Hematopoietic multipotent progenitor cell treated with erythropoietin and hydrocortisone succinate and interleukin-3 and kit ligand, for 17 days (in vitro differentiated cells): ENCODE results near the gene RCAN2.
"Not testable (repeated sequence)": the region's sequence is repeated elsewhere in the genome, so short reads cannot be mapped to it uniquely, and the experiment has no call there.

Experiments used
- DNase-seq: peaks from one replicate; pipeline ENCODE4 v3.0.0-alpha.2; 2015; ENCODE audit warnings: low spot score

RCAN2 gene

DNA sequence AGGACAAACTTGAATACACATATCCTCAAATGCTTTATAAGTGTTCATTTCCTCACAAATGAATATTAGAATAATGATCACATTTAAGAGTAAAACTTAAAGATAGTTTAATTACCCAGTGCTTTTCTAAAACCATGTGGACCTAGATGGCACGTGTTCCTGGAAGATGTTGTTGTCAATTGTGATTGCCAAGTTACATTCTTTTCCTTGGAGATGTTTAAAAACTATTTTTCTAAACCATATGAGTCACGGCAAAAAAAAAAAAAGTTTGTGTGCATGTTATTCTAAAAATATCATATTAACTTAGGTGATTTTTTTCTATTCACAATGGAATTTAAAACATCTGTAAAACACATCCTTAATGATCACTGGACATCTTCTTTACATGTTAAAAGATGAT, 51.1 kb downstream of the RCAN2 start:
- no peak for DNase-seq

DNA sequence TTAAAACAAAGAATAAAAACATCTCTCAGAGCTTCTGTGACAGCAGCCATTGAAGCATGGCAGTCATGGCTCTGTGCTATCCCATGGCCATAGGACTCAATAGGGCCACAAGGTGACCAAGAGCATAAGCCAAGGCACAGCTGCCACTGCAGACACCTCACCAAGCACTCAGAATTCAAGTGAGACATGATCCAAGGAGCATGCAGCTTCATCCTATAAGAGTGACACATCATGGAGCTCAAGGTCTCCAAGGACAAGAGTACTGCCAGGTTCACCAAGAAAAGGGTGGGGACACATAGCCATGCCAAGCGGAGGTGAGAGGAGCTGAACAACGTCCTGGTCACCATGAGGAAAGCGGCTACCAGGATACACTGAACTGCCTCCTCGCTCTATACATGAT, 53.0 kb downstream of the RCAN2 start:
- DNase-seq = no peak

DNA sequence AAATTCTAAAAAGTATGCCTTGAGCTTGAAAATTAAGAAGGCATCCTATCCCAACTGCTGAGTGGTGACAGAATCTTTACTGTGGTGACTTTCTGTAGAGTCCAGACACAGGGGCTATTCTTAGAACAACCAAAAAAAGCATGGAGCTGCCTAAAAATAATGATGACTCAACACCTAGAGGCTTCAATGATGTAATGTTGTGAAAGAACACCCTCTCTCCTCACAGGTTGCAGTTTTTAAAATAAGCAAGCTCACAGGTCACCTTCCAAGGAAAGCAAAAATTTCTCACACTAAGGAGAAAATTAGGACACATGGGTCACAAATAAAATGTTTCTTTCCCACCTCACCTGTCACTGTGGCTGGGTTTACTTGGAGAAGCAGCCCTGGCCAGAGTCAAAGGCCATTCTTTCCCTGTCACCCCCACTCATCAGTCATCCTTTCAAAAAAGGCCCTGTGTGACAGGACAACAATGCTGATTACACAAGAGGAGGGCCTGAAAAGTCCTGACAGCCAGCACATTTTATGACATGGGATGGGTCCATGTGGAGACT, 53.5 kb downstream of the RCAN2 start:
- DNase-seq = no peak

DNA sequence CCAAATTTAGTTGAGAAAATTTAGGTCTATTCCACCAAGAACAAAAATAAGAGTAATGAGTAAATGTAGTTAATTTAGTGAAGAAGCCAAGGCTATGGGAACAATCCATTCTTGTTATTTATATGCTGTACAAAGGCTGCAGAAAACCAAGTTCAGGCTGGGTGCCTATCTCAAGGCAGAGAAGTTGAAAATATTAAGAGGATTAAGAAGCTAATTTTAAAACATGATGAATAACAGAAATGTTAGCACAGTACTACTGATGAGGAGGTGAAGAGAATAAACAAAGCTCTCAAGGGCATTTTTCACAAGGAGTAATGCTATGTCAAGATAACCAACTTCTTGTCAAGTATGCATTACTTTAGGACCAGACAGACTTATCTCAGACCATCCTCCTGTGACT, 68.6 kb downstream of the RCAN2 start:
- DNase-seq = no peak

DNA sequence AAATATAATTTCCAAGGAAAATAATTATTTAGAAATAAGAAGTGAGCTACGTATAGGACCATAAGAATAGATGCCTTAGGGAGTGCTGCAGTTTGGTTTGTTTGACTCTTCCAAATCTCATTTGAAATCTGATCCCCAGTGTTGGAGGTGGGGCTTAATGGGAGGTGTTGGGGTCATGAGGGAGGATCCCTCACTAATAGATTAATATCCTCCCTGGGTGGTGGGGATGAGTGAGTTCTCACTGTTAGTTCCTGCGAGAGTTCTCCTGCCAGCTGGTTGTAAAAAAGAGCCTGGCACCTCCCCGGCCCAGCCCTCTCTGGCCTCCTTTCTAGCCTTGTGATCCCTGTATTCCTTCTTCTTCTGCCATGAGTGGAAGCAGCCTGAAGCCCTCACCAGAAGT, 69.3 kb downstream of the RCAN2 start:
- DNase-seq = no peak

DNA sequence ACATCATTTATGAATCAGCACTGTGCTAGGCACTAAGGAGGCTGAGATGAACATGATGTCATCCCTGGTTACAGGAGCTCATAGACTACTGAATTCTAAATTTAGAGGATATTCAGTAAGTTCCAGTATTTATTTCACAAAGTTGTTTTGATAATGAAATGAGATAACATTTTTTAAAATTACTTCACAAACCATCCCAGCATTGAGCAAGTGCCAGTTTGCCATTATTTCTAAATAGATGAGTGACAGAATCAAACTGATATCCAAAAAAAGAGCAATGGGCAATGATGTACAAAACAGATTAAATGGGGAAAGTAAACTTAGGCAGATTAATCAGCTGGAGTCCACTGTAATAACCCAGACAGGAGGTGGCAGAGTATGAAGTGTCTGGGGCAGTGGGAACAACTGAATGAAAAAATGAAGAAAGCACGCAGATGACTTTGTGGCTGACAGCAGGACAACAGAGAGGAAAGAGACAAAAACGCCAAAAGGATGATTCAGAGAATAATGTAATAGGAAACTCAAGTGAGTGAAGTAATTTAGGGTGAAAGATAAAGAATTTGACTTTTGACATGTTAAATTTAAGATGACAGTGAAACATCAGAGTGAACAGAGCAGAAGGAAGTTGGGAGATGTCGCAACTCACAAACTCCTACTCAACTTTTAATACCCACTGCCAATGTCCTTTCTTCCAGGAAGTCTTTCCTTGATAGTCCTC, 70.2 kb downstream of the RCAN2 start:
- DNase-seq = no peak

DNA sequence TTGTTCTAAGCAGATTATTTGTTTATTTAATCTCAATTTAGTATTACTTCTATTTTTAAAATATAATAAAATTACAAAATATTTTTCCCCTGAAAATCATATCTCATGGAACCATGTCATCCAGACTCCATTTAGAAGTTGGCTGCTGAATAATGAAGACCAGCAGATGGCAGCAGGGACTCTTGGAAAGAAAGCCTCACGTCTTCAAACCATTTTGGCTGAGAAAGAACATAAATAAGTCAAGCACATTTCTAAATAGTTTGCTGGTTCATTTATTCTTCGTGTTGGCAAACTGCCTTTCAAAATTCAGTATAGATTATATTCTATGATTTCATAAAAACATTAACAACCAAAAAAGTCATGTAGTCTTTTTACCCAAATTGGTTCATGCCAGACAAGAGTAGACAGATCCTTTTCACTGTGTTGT, 71.7 kb downstream of the RCAN2 start:
- no peak for DNase-seq

DNA sequence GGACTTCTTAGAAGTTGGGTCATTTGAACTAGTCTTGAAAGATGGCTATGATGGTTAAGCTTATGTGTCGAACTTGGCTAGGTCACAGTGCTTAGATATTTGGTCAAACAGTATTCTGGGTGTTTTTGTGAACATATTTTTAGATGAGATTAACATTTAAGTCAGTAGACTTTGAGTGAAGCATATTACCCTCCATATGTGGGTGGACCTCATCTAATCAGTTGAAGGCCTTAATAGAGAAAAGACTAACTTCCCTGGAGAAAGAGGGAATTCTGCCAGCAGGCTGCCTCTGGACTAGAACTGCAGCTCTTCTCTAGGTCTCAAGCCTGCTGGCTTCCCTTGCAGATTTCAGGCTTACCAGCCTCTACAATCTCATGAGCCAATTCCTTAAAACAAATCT, 76.9 kb downstream of the RCAN2 start:
- DNase-seq = no peak

DNA sequence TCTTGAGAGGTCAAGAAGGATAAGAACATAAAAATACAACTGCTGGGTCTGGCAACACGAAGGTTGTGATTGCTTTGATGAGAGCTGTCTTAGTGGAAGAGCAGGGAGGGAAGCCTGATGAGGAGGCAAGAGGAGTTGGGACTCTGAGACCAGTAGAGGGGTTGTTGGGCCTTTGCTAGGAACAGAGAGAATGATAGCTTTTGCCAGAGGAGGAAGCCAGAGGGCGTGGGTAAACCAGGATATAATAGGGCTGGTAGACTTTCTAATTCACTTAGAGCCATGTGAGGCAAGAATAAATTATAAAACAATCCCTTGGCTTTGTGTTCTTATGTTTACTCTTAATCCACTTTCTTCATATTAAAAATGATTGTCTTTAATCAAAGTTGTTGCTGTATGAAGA, 78.6 kb downstream of the RCAN2 start:
- DNase-seq = no peak

DNA sequence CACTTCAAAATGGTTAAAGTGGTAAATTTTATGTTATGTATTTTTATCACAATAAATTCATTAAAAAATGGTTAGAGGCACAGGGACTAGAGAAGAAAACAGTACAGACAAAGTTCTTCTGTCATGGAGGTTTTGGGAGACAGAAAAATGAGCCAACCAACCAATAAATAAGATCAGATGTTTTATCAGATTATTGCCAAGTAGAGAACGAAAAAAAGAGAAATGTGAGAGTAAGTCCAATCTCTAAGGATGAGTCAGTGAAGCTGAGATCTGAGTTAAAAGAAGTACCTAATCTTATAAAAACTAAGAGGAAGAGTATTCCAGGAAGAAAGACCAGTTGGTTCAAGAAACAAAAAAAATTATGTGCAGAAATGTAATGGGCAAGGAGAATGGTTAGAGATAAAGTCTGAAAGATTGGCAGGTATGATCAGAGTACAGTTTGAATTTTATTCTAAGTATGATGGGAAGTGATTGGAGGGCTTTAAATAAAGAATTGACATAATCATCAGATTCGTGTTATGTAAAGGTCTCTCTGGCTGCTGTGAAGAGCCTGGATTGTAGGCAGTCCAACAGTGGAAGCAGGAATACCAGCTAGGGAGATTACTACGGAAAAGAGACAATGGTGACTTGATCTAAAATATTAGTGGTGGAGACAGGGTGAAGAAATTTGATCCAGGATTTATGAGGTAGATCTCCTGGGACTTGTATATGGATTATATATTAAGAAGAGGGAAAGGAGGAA, 79.6 kb downstream of the RCAN2 start:
- DNase-seq = no peak

DNA sequence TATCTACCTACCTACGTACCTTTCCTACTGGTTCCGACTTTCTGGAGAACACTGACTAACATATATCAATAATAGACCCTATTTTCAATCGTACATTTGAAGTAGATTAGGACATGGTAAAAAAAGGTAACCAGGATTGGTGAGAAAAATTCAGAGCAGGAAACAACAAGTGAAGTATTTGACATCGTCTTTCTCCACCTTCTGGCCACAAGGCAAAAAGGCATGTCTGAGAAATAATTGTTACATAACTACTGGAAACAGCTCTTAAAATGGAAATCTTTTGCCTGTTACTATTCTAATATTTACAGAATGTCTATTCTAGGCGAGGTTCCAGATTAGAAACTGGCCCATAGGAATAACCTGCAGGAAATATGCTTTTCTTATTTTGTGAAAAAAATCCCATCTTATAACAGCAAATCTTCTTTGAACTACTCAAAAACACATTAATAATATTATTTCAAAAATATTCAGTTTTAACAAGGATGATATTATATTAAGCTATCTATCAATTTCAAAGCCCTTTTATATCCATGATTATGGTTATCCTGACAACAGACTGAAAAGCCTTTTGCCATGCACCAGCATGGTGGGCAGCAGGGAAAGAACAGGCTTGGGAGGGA, 80.8 kb downstream of the RCAN2 start:
- DNase-seq = no peak

DNA sequence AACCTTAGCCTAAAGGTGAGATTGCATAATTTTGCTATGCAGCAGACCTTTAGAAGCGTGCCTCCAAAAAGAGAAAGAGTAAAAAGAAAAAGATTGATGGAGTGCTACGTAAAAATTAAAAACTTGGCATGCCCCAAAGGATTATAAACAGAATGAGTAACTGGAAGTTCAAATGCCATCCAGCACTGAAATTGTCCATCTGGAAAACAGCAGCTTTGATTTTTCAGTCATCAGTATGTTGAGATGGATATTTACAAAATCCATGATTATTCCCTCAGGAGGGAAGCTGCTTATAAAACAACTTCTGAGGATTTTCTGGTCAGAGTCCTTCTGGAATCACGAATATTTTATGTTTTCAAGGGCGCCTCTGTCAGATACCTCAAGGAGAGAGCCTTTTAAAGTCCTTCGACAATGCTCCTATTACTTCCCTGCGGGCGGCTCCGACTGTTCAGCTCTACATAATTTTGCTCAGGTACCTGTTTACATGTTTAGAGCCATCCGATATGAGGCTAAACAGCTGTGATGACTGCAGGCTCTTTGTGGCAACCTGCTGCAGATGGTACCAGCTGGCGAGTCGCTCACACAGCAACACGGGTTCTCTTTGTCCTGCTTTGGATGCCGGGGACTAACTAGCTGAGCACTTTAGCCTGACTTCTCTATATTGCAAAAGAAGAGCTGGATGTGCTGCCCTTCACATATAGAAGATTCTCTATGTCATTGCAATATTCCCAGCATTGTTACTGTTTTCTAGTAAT, 83.3 kb downstream of the RCAN2 start:
- DNase-seq = no peak

DNA sequence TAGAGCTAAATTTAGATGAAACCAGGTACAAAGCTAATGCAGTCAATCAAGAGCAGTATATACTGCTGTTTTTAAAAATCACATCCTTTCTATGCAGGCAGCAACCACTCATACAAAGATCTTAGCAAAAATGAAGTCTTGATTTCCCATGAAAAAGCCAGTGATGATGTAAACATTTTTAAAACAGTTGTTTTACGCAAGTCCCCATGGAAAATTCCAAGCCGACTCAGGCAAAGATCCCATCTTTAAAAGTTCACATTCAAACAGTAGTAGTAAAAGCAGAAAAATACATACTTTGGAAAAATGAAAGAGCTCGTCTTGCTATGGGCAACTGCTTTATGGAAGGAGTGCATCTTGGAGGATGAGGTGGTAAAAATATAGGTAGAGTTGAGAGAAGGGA, 84.0 kb downstream of the RCAN2 start:
- DNase-seq = no peak

DNA sequence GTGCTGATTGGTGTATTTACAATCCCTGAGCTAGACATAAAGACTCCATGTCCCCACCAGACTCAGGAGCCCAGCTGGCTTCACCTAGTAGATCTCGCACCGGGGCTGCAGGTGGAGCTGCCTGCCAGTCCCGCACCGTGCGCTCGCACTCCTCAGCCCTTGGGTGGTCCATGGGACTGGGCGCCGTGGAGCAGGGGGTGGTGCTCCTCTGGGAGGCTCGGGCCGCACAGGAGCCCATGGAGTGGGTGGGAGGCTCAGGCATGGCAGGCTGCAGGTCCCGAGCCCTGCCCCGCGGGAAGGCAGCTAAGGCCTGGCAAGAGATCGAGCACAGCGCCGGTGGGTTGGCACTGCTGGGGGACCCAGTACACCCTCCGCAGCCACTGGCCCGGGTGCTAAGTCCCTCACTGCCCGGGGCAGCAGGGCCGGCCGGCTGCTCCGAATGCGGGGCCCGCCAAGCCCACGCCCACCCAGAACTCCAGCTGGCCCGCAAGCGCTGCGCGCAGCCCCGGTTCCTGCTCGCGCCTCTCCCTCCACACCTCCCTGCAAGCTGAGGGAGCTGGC, 85.5 kb downstream of the RCAN2 start:
- DNase-seq = not testable (repeated sequence)

DNA sequence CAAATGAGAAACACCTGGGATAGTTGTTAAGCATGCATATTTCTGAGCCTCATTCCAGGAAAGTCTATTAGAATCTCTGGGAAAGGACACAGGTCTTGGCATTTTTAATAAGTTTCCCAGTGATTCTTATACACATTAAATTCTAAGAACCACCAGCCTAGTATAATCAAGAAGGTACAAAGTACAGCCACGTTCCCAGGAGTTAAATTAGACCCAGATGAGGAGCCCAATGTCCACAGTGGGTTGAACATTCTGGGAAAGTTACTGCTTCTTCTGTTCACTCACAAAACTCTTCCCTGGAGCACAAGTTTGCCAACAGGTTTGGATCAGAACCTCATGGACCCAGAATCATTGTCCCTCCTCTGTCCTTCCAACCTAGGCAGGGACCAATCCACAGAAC, 90.4 kb downstream of the RCAN2 start:
- no peak for DNase-seq

DNA sequence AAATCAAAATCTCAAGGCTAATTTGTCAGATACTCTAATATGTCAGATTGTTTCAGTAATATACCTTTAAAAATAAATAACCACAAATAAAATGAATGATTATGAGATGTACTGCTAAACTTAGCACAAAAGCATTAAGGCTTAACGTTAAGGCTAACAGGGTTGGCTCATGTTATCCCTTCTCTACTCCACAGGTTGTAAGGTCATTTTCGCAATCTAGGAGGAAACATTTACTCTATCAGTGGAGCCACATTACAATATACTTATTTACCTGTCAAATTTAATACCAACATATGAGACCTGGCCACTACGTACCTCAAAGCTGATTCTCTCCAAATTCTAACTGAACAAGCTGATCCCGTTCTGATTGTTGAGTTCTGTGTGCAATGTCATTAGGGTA, 95.7 kb downstream of the RCAN2 start:
- DNase-seq = no peak

DNA sequence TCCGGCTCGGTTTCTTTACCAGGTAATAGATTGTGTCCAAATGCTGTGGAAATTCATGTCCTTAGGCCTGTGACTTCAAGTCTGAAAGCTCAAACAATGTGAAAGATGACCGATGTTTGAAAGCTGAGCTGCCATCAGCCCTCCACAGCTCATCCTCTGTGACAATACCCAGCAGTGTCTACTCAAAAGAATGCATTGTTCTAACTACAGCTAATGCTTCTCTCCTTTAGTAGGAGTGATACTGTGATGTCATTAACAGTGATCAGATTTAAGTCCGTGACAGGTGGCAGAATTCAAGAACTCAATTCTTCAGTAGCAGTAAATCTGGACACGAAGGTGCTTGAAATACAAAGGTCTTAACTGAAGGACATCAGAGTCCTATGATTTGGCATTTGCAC, 97.3 kb downstream of the RCAN2 start:
- no peak for DNase-seq

DNA sequence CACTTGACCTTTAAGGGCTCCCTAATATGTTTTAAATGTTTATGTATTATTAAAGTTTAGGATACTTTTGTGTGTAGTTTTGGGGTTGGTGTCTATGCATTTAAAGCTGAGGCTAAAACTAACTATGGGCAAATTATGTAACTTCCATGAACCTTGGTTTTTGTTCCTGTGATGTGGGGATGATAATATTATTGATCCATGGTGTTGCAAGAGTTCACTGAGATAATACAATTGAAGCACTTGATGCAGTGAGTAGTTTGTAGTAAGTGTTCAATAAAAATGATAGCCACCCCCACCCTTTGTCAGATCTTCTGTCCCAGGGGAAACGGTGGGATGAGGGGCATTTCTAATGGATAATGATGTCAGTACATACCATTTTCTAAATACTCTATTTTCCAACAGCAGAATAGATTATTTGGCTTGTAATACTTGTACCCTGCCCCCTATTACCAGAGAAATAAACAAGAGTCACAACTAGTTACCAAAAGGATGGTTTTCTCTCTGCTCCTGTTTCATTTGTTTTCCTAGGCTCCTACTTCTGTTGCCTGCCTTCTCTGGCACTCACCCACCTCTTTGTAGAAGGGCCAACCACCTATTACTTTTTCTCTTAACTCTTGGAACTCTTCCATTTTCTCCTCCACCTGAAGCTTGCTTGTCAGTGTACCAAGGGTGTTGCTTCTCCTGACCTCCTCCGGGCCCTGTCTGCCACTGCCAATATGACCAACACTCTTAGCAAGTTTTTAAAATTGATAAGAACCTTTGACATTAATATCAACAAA, 97.9 kb downstream of the RCAN2 start:
- no peak for DNase-seq

DNA sequence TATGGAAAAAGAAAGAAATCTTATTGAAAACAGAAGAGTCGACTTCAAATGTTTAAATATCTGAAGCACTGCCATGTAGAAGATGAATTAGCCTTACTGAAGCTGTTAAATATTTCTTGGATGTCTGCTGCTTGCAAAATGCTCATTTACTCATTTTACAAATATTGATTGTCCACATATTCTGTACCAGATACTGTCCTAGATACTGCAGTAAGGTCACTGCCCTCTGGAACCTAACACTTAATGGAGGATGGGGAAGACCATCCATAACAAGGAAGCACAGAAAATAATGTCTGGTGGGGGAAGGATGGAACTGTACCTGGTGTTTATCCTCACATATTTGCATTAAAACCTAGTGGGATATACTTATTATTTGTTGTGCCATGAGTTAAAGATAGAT, 99.0 kb downstream of the RCAN2 start:
- DNase-seq = no peak

DNA sequence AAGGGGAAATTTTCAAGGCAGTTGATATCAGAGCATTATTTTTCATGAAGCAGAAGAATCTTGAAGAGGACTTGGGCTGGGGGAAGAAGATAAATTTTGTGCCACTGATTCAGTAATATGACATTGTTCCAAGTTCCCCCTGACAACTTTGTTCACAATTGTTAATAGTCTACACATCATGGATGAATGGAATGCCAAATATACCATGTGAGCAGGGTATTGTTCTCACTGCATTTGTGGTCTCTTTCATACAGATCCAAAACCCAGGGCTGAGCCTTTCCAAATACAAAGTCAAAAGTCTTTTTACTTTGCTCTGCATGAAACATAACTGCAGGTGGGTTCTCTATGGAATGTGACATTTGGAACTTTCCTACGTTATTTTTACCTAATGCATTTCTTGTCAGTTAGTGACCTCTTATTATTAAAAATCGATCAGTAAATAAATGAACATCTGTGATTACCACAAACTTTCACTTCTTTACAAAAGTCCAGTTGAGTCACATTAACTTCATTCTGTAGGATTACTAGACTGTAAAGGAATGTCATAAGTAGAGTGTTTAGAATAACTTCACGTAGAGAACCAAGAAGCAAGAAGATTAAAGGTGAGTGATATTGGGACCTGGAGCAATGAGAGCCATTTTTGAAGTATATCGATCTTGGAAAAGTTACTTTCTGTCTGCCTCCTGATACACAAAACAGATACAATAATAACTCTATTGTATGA, 100.9 kb downstream of the RCAN2 start:
- no peak for DNase-seq

DNA sequence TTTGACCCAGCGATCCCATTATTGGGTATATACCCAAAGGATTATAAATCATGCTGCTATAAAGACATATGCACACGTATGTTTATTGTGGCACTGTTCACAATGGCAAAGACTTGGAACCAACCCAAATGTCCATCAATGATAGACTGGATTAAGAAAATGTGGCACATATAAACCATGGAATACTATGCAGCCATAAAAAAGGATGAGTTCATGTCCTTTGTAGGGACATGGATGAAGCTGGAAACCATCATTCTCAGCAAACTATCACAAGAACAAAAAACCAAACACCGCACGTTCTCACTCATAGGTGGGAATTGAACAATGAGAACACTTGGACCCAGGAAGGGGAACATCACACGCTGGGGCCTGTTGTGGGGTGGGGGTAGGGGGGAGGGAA, 103.5 kb downstream of the RCAN2 start:
- not testable (repeated sequence) for DNase-seq
